Activated CD4-positive, alpha-beta T cell treated with anti-CD3 and anti-CD28 coated beads for 36 hours (primary cell): ENCODE measurements around the gene AFF2. TPM values are rescaled to one million over a fixed set of nuclear protein-coding genes. Genes with fewer than 3 reads are reported as not detected.
A peak's percentile ranks its signal among the peaks of the same experiment; 100 is the strongest.

Experiments used
- ATAC-seq: fragments of 200-7000 bp; cut with Tn5 transposase; one replicate; pipeline ENCODE4 v1.10.0; 2021; ENCODE audit warnings: mild to moderate bottlenecking, moderate library complexity
- CTCF ChIA-PET: fragments of 350-600 bp; sonication (Branson Sonifier 250); formaldehyde crosslinking; loops from one replicate; lab custom pipeline; 2021; ENCODE audit warnings: antibody characterized with exemption; lab: Charles Lee
- POLR2A ChIA-PET: fragments of 350-600 bp; sonication (Branson Sonifier 250); formaldehyde crosslinking; loops from one replicate; lab custom pipeline; 2021; ENCODE audit warnings: antibody characterized with exemption, inconsistent platforms; lab: Charles Lee
- DNase-seq: peaks from one replicate; pipeline ENCODE4 v3.0.0-alpha.2; 2020
- H3K27ac Mint-ChIP-seq: one replicate; pipeline ENCODE4 v1.8.0; 2021; ENCODE audit warnings: mixed read lengths
- H3K27me3 Mint-ChIP-seq: one replicate; pipeline ENCODE4 v1.8.0; 2021; ENCODE audit warnings: mixed read lengths
- H3K36me3 Mint-ChIP-seq: one replicate; pipeline ENCODE4 v1.8.0; 2021; ENCODE audit warnings: low read depth, mixed read lengths
- H3K4me1 Mint-ChIP-seq: one replicate; pipeline ENCODE4 v1.8.0; 2021; ENCODE audit warnings: mixed read lengths
- H3K4me3 Mint-ChIP-seq: one replicate; pipeline ENCODE4 v1.8.0; 2021; ENCODE audit warnings: mild to moderate bottlenecking, moderate library complexity, mixed read lengths
- H3K9me3 Mint-ChIP-seq: one replicate; pipeline ENCODE4 v1.8.0; 2021; ENCODE audit warnings: low read depth, mixed read lengths
- intact Hi-C, 2 experiments: fragments of 100-400 bp; cut with DNase I in 1 of 2; cut with micrococcal nuclease in 1 of 2; formaldehyde crosslinking; loops; one replicate each; pipeline versions ENCODE4 v1.14.2 to v1.15.1; 2022 to 2024; cut with DNase I, micrococcal nuclease
- total RNA-seq, 2 experiments: library from RNA; stranded (reverse); gene quantifications; one replicate each; pipeline ENCODE4 v1.2.3, GENCODE V29; 2021

Gene AFF2
- total RNA-seq, 2 experiments from 2014 or later: 1.3 to 2.2 TPM

DNA sequence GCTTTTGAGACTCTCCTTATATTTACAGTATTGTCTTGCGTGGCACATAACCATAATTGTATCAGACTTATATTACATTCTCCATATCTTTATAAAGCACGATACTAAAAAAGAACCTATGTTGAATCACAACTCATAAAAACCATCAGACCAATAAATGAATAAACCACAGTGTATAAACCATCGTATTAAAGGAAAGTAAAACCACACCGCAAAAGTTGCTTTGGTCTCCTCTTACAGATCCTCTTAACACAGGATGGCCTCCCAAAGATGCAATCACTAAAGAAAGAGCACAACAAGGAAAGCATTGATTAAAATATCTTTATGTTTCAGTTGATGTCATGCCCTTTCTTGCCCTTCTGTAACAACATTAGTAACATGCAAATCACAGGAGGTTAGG, 437.9 kb downstream of the AFF2 start:
- ChIA-PET CTCF (no interaction called here), POLR2A (no interaction called here)
- H3K36me3 Mint-ChIP-seq: no peaks in the 10 kb centered on the region
- ATAC-seq (no peak), DNase-seq (no peak)
- no peak overlapping the region for H3K4me3 Mint-ChIP-seq
- H3K9me3 Mint-ChIP-seq: no peaks in the 10 kb centered on the region
- H3K27me3 Mint-ChIP-seq: no peaks in the 10 kb centered on the region
- no peak overlapping the region for H3K27ac Mint-ChIP-seq
- intact Hi-C loops: no loop called here
- no peaks in the 10 kb centered on the region for H3K4me1 Mint-ChIP-seq

DNA sequence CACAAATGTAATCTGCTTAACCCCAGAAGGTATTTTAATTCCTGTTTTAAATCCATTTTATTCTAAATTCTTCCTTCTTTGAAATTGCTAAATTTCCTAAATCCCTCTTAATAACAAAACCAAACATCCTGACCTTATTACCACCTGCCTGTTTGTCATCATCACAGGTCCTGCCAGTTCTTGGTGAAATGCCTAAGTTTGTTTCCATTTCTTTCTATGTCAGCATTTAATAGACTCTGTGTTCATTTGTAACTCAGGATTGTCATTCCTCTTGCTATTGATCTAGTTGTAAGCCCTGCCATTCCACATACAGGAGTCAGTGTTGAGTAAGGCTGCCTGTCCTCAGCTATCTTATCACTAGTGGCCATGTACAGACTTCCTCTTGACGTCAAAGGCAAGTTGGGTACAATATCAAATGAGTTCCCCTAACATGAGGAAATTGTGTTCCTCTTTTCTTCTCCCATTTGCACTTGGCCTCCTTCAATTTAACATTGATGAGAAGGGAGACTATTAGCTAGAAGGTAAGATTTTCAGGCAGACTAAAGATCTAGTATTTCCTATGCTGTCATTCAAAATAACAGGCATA, 440.1 kb downstream of the AFF2 start:
- no peaks in the 10 kb centered on the region for H3K9me3 Mint-ChIP-seq
- POLR2A ChIA-PET: no interaction called here
- H3K36me3 Mint-ChIP-seq: no peaks in the 10 kb centered on the region
- DNase-seq (no peak), ATAC-seq (no peak)
- CTCF ChIA-PET: no interaction called here
- H3K4me1 Mint-ChIP-seq: no peaks in the 10 kb centered on the region
- no peaks in the 10 kb centered on the region for H3K27me3 Mint-ChIP-seq
- H3K4me3 Mint-ChIP-seq: no peak overlapping the region
- intact Hi-C loops: no loop called here
- no peak overlapping the region for H3K27ac Mint-ChIP-seq

DNA sequence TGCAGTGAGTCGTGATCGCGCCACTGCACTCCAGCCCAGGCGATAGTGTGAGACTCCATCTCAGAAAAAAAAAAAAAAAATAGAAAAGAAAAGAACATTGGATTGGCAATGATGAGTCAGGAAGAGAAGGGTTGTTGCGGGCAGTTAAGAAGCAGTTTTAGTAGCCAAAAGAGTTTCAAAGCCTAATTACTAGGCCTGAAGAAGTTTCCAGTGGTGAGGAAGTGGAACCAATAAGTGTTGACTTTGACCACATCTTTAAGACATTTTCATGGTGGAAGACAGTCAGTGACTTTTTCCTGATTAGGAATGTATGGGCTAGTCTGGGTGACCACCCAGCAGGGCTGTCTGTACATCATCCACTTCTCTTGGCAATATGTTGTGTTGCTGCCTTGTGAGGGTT, 442.3 kb downstream of the AFF2 start:
- no peak overlapping the region for H3K4me3 Mint-ChIP-seq
- H3K27ac Mint-ChIP-seq: no peak overlapping the region
- no peaks in the 10 kb centered on the region for H3K4me1 Mint-ChIP-seq
- no peaks in the 10 kb centered on the region for H3K27me3 Mint-ChIP-seq
- no peaks in the 10 kb centered on the region for H3K36me3 Mint-ChIP-seq
- ChIA-PET CTCF (no interaction called here), POLR2A (no interaction called here)
- no peaks in the 10 kb centered on the region for H3K9me3 Mint-ChIP-seq
- intact Hi-C loops: no loop called here
- ATAC-seq (no peak), DNase-seq (no peak)

DNA sequence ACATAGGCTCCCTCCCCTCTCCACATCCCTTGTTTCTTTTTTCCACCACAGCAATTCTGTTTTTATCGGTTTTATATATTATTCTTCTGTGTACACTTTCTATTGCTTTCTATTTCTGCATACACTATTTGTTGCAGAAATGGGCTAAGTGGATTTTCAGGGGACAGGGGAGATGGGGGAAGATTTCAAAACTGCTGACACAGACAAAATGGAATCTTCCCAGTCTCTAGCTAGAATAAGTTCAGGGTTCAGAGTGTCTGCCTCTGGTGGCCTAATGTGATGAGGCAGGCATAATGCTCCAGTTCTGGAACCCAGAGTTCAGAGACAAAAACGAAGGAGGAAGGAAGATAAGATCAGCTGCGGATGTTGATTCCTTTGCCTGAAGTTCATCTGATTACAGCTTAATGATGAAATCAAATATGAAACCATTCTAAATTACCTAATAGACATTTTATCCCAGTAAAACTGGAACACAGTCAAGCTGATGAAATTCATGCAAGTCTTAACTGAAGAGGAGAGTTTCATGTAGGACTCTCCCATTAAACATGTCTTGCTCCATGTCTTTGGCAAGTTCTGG, 447.1 kb downstream of the AFF2 start:
- ChIA-PET POLR2A (no interaction called here), CTCF (no interaction called here)
- H3K4me3 Mint-ChIP-seq: no peak overlapping the region
- no peak overlapping the region for H3K27ac Mint-ChIP-seq
- DNase-seq (no peak), ATAC-seq (no peak)
- H3K4me1 Mint-ChIP-seq: no peaks in the 10 kb centered on the region
- intact Hi-C loops: no loop called here
- no peaks in the 10 kb centered on the region for H3K27me3 Mint-ChIP-seq
- H3K9me3 Mint-ChIP-seq: no peaks in the 10 kb centered on the region
- H3K36me3 Mint-ChIP-seq: no peaks in the 10 kb centered on the region

DNA sequence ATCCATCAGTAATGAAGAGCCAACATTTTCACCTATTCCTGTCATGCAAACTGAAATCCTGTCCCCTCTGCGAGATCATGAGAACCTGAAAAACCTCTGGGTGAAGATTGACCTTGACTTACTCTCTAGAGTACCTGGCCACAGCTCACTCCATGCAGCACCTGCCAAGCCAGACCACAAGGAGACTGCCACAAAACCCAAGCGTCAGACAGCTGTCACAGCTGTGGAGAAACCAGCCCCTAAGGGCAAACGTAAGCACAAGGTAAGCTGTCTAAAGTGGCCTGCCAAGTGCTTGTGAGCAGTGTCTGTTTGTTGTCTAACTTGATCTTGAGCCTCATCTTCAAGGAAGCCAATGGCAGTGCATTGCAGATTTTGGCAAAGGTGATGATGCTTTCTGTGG, 455.9 kb downstream of the AFF2 start:
- no peaks in the 10 kb centered on the region for H3K4me1 Mint-ChIP-seq
- no peaks in the 10 kb centered on the region for H3K27me3 Mint-ChIP-seq
- ChIA-PET POLR2A (no interaction called here), CTCF (no interaction called here)
- H3K4me3 Mint-ChIP-seq: no peak overlapping the region
- ATAC-seq (no peak), DNase-seq (no peak)
- intact Hi-C loops: no loop called here
- no peak overlapping the region for H3K27ac Mint-ChIP-seq
- H3K9me3 Mint-ChIP-seq: no peaks in the 10 kb centered on the region
- peaks cover 2% of the 10 kb centered on the region for H3K36me3 Mint-ChIP-seq

DNA sequence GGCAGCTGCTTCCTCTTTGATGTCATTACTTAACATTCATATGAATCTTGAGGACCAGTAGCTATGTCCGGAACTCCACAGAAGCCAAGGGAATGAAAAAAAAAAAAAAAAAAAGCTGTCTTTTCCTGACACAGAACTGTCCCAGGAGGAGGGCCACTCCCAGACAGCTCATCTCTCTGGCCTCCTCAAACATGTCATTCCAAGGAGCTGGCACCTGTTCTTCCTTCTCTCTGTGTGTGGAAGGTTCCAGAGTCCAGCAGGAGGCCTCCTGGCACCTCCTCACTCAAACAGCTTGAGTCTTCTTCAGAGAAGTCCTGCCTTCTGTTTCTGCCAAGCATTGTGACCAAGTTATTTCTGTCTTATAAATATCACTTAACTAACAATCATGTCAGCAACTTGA, 458.5 kb downstream of the AFF2 start:
- Mint-ChIP-seq H3K36me3 (peaks cover 2% of the 10 kb centered on the region), H3K4me3 (no peak overlapping the region), H3K27me3 (no peaks in the 10 kb centered on the region), H3K9me3 (no peaks in the 10 kb centered on the region), H3K27ac (no peak overlapping the region), H3K4me1 (no peaks in the 10 kb centered on the region)
- POLR2A ChIA-PET: no interaction called here
- CTCF ChIA-PET: interaction anchor here (0.7 kb wide), 1 partner anchor 926 kb away, joined by 3 read pairs; no protein-coding TSS in a partner anchor
- no peak for ATAC-seq
- intact Hi-C loops: no loop called here
- DNase-seq: no peak

DNA sequence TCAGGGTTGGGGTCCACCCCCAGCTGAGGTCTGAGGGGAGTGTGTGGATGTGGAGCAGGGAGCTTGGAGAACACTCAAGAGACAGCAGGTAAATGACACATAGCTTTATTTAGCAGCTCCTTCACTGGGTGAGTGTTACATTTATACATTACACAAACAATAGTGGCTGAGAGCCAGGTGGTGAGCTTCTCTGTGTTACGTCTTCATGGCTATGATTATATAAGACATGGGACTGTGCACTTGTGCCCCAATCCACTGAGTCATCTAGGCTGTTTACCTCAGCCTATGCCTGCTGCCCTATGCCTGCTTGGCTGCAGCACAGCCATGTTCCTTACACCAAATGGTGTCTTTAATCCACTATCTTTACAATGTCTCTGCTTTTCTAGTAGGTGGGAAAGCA, 459.6 kb downstream of the AFF2 start:
- intact Hi-C loops: no loop called here
- no peaks in the 10 kb centered on the region for H3K27me3 Mint-ChIP-seq
- H3K36me3 Mint-ChIP-seq: peaks cover 2% of the 10 kb centered on the region
- H3K9me3 Mint-ChIP-seq: no peaks in the 10 kb centered on the region
- no peak overlapping the region for H3K27ac Mint-ChIP-seq
- DNase-seq: no peak
- ATAC-seq: no peak
- H3K4me1 Mint-ChIP-seq: no peaks in the 10 kb centered on the region
- ChIA-PET POLR2A (no interaction called here), CTCF (no interaction called here)
- H3K4me3 Mint-ChIP-seq: no peak overlapping the region

DNA sequence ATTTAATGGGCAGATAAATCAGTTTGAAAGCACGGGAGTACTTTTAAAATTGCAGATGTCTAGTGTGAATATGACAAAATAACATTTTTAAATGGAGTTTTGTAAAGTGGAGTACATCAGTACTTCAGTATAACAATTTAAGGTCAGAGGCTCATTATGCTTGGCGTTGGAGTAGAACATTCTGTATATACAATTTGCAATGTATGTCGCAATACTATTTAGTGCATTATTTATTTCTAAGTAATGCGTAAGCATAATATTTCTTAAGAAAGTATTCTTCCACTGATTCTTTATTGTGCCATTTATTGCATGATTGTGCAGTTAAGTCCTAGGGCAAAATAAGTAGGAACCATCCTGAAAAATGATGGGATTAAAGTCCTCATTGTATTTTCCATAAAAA, 461.6 kb downstream of the AFF2 start:
- H3K27ac Mint-ChIP-seq: no peak overlapping the region
- intact Hi-C loops: no loop called here
- no peaks in the 10 kb centered on the region for H3K4me1 Mint-ChIP-seq
- ChIA-PET CTCF (no interaction called here), POLR2A (no interaction called here)
- no peaks in the 10 kb centered on the region for H3K9me3 Mint-ChIP-seq
- no peak for DNase-seq
- no peaks in the 10 kb centered on the region for H3K27me3 Mint-ChIP-seq
- ATAC-seq: no peak
- no peak overlapping the region for H3K4me3 Mint-ChIP-seq
- H3K36me3 Mint-ChIP-seq: peaks cover 2% of the 10 kb centered on the region

DNA sequence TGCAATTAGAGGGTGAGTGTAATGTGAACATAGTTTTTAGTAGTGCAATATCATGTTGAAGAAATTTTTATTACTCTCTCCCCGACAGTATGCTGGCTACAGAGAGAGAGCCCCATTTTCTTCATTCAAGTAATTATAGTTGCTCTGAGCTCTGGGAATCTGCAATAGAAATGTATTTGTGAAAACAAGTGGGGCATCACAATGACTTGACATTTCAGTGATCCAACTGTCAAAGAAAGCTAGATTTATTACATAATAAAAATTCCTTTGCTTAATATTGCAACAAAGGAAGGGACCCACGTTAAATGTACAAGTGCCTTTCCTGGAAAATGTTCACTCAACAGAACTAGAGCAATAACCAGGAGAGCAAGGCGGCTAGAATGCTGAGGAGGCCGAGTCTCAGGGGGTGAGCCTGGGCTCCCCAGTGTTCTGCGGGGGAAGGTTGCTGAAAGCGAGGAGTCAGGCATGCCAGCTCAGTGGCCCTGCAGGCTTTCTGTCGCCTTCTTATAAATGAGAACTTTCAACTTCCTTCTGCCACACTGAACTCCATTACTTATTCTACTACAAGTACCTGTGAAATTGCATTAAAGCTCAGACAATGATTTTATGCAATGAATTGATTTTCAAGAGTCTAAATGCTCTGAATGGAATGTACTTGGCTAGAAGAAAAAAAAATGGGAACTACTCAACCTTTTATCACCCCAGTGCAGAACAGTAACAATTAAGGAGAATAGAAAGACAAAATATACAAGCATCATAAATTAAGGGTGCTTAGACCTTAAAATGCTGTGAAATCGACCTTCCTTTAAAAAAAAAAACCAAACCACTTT, 476.4 kb downstream of the AFF2 start:
- DNase-seq (no peak), ATAC-seq (no peak)
- Mint-ChIP-seq H3K4me3 (no peak overlapping the region), H3K36me3 (no peaks in the 10 kb centered on the region), H3K9me3 (no peaks in the 10 kb centered on the region), H3K27me3 (no peaks in the 10 kb centered on the region), H3K4me1 (no peaks in the 10 kb centered on the region), H3K27ac (no peak overlapping the region)
- ChIA-PET POLR2A (no interaction called here), CTCF (no interaction called here)
- intact Hi-C loops: no loop called here

DNA sequence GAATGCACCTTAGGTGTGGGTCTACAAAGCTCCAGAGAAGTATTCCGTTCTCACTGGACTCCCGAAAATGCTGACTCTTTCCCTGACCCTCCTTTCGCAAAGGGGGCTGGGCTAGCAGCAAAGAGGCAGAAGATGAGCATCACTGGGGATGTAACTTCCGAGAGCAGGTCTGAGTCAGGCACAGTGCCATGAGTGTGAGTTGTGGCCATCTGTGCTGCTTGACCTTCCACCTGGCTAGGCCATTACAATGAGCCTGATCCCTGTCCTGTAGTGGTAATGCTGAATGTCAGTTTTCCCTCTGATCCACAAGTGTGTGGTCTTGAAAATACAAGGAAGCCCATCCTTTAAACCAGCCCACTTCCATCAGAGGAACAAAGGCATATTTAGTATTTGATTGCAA, 479.4 kb downstream of the AFF2 start:
- ATAC-seq: no peak
- no peaks in the 10 kb centered on the region for H3K36me3 Mint-ChIP-seq
- ChIA-PET POLR2A (no interaction called here), CTCF (no interaction called here)
- H3K4me3 Mint-ChIP-seq: no peak overlapping the region
- no peak overlapping the region for H3K27ac Mint-ChIP-seq
- DNase-seq: no peak
- H3K9me3 Mint-ChIP-seq: no peaks in the 10 kb centered on the region
- intact Hi-C loops: no loop called here
- peaks cover 7% of the 10 kb centered on the region for H3K4me1 Mint-ChIP-seq
- H3K27me3 Mint-ChIP-seq: no peaks in the 10 kb centered on the region

DNA sequence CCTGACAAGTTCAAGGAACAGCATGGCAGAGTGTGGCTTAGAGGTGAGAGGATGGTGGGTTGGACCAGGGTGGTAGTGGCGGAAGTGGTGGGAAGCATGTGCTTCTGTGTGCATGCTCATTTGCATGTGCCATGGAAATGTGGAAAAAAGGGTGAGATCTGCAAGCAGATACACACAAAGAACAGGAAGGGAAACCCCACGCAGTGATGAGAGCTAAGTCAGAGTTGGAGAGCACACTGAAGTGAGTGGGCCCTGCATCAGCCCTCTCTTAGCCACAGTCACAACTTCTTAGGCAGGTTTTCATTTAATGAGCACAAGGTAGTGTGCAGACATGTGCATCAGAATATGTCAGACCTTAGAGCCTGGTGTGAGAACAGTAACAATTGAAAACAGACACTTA, 483.8 kb downstream of the AFF2 start:
- ATAC-seq (peak; percentile 47), DNase-seq (peak; percentile 10)
- H3K36me3 Mint-ChIP-seq: no peaks in the 10 kb centered on the region
- peaks cover 7% of the 10 kb centered on the region for H3K4me1 Mint-ChIP-seq
- CTCF ChIA-PET: interaction anchor here (0.6 kb wide), 1 partner anchor 605 kb away, joined by 3 read pairs; no protein-coding TSS in a partner anchor
- H3K9me3 Mint-ChIP-seq: no peaks in the 10 kb centered on the region
- POLR2A ChIA-PET: no interaction called here
- H3K27ac Mint-ChIP-seq: no peak overlapping the region
- intact Hi-C loops: no loop called here
- H3K27me3 Mint-ChIP-seq: no peaks in the 10 kb centered on the region
- H3K4me3 Mint-ChIP-seq: no peak overlapping the region

DNA sequence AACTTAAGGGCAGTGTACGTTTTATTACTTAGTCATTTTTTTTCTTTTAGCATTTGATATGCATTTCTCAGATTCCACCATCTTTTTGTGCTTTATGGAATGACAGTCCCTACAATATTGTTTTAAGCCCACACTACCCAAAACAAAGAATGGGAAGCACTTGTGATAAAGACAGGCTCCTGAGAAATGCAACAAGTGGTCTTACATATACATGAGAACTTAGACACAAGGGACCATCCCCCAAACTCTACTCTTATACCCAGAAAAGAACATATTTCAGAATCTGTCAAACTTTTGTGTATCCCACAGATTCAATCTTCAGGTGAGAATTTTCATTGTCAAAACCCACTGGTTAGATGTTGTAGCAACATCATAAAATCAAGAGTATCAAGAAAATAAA, 491.1 kb downstream of the AFF2 start:
- no peaks in the 10 kb centered on the region for H3K9me3 Mint-ChIP-seq
- CTCF ChIA-PET: no interaction called here
- intact Hi-C loops: no loop called here

More for the DNA sequence above, 491.1 kb downstream of the AFF2 start:
- no peaks in the 10 kb centered on the region for H3K36me3 Mint-ChIP-seq
- H3K4me3 Mint-ChIP-seq: no peak overlapping the region
- ATAC-seq (no peak), DNase-seq (no peak)
- no peaks in the 10 kb centered on the region for H3K27me3 Mint-ChIP-seq
- H3K4me1 Mint-ChIP-seq: no peaks in the 10 kb centered on the region
- H3K27ac Mint-ChIP-seq: no peak overlapping the region
- POLR2A ChIA-PET: no interaction called here
